ENCODE results near the gene LPGAT1. TPM values are rescaled to one million over a fixed set of nuclear protein-coding genes. Genes with fewer than 3 reads are reported as not detected.
"Not testable (repeated sequence)": the region's sequence is repeated elsewhere in the genome, so short reads cannot be mapped to it uniquely, and the experiment has no call there.

The LPGAT1 gene
- total RNA-seq, 1 experiment from 2014 or later: 41.7 TPM

DNA sequence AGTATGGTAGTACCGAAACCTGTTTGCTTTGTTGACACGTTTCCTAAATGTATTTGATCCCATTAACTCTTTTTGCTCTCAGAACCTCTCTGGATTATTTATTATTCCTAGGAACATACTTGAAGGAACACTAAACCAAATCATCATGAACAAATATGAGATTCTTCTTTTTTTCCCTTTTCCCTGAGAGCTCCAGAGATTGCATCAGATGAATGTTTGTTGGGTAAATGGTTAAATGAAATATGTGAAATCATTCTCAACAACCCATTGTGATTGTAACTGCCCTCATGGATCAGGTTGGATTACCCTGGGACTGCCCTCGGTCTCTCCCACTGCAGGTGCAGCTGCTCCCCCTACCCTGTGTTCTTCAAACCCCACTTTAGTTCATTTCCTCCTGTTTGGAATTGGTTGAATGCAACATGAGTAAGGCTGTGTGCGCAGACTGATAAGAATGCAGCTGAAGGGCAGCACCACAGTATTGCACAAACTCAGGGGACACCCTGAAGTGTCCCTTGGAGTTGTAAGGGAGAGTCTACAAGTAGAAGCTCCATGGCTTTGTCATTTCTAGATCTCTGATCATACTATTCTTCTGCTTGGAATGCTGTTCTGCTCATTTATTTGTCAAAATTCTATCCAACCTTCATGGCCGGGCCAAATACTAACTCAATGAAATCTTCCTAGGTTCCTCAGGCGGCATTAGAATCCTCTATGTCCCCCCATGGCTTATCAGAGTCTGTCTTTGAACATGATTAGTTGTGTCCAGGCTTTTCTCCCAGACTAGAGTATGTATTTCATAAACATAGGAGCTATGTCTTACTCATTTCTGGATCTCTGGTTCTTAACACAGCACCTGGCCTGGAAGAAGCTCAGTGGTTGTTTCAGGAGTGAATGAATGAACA lies 108.0 kb downstream of the LPGAT1 start:
- Histone ChIP-seq H3K36me3 (ENCODE audit: low read depth, low read length) (no peaks in the 10 kb centered on the region), H3K4me1 (ENCODE audit: insufficient read depth, low read length) (no peaks in the 10 kb centered on the region), H4K20me1 (ENCODE audit: low read length) (no peaks in the 10 kb centered on the region), H3K79me2 (ENCODE audit: low read length) (no peaks in the 10 kb centered on the region), H3K4me2 (ENCODE audit: low read length) (no peak overlapping the region), H3K9me2 (replicated peaks; ENCODE audit: low read length) (no peaks in the 10 kb centered on the region), H3K9me3 (ENCODE audit: low read length) (no peaks in the 10 kb centered on the region), H3K4me3 (ENCODE audit: low read length) (no peak overlapping the region), H3K27me3 (ENCODE audit: low read length) (no peaks in the 10 kb centered on the region), H3K27ac (ENCODE audit: low read length) (no peak overlapping the region), H3K9ac (ENCODE audit: low read length) (no peak overlapping the region), H3F3A (ENCODE audit: low read length, unreplicated experiment) (no peaks in the 10 kb centered on the region), H2AFZ (ENCODE audit: low read length) (no peak overlapping the region)
- no peak for DNase-seq
- ChIA-PET POLR2A (ENCODE audit: unreplicated experiment) (no interaction called here), CTCF (no interaction called here)
- TF ChIP-seq, protein P1, sequence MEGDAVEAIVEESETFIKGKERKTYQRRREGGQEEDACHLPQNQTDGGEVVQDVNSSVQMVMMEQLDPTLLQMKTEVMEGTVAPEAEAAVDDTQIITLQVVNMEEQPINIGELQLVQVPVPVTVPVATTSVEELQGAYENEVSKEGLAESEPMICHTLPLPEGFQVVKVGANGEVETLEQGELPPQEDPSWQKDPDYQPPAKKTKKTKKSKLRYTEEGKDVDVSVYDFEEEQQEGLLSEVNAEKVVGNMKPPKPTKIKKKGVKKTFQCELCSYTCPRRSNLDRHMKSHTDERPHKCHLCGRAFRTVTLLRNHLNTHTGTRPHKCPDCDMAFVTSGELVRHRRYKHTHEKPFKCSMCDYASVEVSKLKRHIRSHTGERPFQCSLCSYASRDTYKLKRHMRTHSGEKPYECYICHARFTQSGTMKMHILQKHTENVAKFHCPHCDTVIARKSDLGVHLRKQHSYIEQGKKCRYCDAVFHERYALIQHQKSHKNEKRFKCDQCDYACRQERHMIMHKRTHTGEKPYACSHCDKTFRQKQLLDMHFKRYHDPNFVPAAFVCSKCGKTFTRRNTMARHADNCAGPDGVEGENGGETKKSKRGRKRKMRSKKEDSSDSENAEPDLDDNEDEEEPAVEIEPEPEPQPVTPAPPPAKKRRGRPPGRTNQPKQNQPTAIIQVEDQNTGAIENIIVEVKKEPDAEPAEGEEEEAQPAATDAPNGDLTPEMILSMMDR (conservative IDR thresholded peaks at IDR 0.05; ENCODE audit: low read depth, low read length): no peak
- no peak for ATAC-seq
- intact Hi-C loops (cut with micrococcal nuclease): no loop called here
- BruUV-seq (replicated peaks): no TSS peak

DNA sequence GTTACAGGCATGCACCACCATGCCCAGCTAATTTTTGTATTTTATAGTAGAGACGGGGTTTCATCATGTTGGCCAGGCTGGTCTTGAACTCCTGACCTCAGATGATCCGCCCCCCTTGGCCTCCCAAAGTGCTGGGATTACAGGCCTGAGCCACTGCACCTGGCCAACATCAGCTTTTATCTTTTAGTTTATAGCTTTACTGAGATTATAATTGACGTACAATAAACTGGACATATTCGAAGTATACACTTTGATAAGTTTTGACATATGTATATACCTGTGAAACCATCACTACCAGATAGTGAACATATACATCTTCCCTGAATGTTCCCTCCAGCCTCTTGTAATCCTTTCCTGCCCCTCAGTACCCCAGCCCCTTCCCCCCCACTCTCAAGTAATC lies 114.0 kb downstream of the LPGAT1 start:
- intact Hi-C loops (cut with micrococcal nuclease); H2AFZ ChIP-seq (ENCODE audit: low read length); H3K4me3 ChIP-seq (ENCODE audit: low read length); H3K9ac ChIP-seq (ENCODE audit: low read length); H4K20me1 ChIP-seq (ENCODE audit: low read length); H3K9me2 ChIP-seq (replicated peaks; ENCODE audit: low read length); CTCF ChIA-PET; H3K4me1 ChIP-seq (ENCODE audit: insufficient read depth, low read length); H3K27ac ChIP-seq (ENCODE audit: low read length); H3K27me3 ChIP-seq (ENCODE audit: low read length); DNase-seq; H3K9me3 ChIP-seq (ENCODE audit: low read length); H3F3A ChIP-seq (ENCODE audit: low read length, unreplicated experiment); POLR2A ChIA-PET (ENCODE audit: unreplicated experiment); H3K4me2 ChIP-seq (ENCODE audit: low read length); H3K79me2 ChIP-seq (ENCODE audit: low read length); H3K36me3 ChIP-seq (ENCODE audit: low read depth, low read length); BruUV-seq (replicated peaks); ATAC-seq: not testable (repeated sequence)

DNA sequence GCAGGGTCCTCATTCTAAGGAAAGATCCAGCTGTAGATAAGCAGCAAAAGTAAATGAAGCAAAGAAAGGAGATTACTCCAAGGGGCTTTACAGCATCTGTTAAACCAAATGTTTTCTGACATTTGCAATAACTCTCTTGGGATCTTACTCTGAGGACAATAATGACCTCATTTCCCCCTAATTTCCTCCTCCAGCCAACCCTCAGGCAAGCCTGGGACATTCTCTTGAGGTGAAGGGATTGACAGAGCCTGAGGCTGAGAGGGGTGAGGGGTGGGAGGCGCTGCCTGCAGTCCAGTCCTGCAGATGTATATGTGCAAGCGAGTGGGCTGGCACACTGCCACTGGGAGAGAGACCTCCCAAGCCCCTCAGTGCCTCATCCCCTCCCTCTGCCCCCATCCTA lies 114.6 kb downstream of the LPGAT1 start:
- Histone ChIP-seq H3K27ac (ENCODE audit: low read length) (no peak overlapping the region), H3K9me3 (ENCODE audit: low read length) (no peaks in the 10 kb centered on the region), H3K4me3 (ENCODE audit: low read length) (no peak overlapping the region), H3K36me3 (ENCODE audit: low read depth, low read length) (no peaks in the 10 kb centered on the region), H2AFZ (ENCODE audit: low read length) (no peak overlapping the region), H3K9me2 (replicated peaks; ENCODE audit: low read length) (no peaks in the 10 kb centered on the region), H3K4me1 (ENCODE audit: insufficient read depth, low read length) (no peaks in the 10 kb centered on the region), H4K20me1 (ENCODE audit: low read length) (no peaks in the 10 kb centered on the region), H3K4me2 (ENCODE audit: low read length) (no peak overlapping the region), H3K27me3 (ENCODE audit: low read length) (no peaks in the 10 kb centered on the region), H3K79me2 (ENCODE audit: low read length) (no peaks in the 10 kb centered on the region), H3F3A (ENCODE audit: low read length, unreplicated experiment) (no peaks in the 10 kb centered on the region), H3K9ac (ENCODE audit: low read length) (no peak overlapping the region)
- ATAC-seq: no peak
- CTCF ChIA-PET: no interaction called here
- intact Hi-C loops (cut with micrococcal nuclease): no loop called here
- TF ChIP-seq, protein P1 (conservative IDR thresholded peaks at IDR 0.05; ENCODE audit: low read depth, low read length): no peak
- no peak for TF ChIP-seq EZH2 (IDR thresholded peaks at IDR 0.05; ENCODE audit: low read length, unreplicated experiment)
- TF ChIP-seq EZH2phosphoT487 (IDR thresholded peaks at IDR 0.05; ENCODE audit: borderline replicate concordance, low read length): no peak
- no TSS peak for BruUV-seq (replicated peaks)
- POLR2A ChIA-PET (ENCODE audit: unreplicated experiment): no interaction called here
- DNase-seq: no peak

Measured in PC-3 (cell line).